GM21367 (cell line): Measurements from ENCODE around the gene RHOF.

Experiments
- ATAC-seq: cut with Tn5 transposase; IDR thresholded peaks from one replicate; pipeline ENCODE4 v1.9.1; 2021; ENCODE audit not compliant: unreplicated experiment

RHOF gene

GRCh38 chr12:121805171-121806008, 11.9 kb upstream of the RHOF start:
- no peak for ATAC-seq

DNA sequence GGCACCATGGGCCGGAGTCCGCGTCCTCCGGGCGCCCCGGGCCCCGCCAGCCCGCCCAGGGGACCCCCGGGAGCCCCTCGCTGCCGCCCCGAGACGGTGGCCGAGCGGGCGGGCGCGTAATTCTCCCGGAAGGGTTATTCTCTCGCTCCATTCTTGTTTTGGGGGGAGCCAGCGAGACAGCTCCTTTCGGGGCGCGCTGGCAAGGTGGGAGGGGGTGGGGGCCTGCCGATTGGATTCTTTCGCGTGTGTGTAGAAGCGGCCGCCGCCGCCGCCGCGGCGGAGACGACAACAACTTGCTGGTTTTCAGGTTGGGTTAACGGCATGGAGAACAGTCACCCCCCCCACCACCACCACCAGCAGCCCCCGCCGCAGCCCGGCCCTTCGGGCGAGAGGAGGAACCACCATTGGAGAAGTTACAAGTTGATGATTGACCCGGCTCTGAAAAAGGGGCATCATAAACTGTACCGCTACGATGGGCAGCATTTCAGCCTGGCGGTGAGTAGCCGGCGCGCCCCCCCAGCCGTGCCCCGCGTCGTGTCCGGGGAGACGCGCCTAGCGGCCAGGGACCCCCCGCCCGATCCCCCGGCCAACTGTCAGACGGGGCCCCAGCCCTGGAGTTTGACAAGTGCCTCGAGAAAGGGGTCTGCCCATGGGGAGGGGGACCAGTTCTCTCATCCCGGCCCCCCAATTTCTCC, 11.1 kb upstream of the RHOF start:
- ATAC-seq, result no peak

- no peak for ATAC-seq
Observed at GRCh38 chr12:121803861-121804416, 10.5 kb upstream of the RHOF start, which contains the start of gene SETD1B. Gene SETD1B (plus strand): TSS chr12:121804009. CDS start chr12:121804738, 729 bp downstream.

DNA sequence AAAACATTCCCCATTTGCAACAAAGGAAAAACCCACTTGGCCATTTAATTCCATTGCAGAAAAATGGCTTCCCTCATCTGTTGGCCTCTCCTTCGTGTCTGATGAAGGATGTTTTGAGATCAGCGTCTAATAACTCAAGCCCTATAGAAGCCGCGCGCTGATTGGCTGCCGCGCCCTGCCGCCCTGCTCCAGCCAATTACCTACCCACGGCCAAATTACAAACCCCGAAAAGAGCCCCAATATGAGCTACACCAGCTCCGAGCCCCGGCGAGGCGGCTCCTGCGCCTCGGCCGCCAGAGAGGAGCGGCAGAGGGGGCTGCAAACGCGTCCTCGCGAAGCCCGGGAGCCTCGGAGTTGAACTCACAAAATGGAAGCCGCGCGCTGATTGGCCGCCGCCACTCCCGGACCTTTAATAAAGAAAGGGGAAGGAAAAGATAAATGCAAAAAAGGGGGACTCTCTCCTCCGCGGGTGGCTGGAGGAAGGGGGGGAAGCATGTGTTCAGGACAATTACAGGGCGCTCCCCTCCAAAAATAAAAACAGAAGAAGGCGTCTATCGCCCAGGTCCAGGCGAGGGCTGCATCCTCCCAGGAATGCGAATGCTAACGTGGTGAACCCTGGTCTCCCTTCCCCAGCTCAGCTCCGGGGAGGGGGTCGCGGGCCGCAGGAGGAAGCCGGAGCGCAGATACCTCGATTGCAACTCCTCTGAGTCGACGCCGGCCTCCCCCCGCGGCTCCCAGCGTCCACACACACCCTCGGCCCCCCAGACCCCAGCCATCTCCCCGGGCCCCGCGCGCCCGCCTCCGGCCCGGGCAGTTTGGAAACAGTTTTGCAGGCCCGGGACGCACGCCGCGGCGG, 9.6 kb upstream of the RHOF start:
- peak; percentile 33 for ATAC-seq

DNA sequence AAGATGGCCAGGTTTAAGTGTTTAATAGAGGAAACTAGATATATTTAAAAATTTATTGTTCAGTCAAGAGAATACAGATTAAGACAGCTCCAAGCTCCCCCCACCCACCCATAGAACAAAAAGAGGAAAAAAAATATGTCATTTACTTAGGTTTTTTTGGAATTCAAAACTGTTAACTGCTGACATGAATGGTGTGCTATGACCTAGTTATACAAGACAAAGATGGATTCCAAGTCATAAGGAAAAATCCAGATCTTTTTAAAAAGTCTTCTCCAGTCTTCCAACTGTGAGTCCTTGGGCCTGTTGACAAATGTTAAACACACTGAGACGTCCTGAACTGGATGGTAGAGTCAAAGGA, 9.0 kb upstream of the RHOF start:
- no peak for ATAC-seq

DNA sequence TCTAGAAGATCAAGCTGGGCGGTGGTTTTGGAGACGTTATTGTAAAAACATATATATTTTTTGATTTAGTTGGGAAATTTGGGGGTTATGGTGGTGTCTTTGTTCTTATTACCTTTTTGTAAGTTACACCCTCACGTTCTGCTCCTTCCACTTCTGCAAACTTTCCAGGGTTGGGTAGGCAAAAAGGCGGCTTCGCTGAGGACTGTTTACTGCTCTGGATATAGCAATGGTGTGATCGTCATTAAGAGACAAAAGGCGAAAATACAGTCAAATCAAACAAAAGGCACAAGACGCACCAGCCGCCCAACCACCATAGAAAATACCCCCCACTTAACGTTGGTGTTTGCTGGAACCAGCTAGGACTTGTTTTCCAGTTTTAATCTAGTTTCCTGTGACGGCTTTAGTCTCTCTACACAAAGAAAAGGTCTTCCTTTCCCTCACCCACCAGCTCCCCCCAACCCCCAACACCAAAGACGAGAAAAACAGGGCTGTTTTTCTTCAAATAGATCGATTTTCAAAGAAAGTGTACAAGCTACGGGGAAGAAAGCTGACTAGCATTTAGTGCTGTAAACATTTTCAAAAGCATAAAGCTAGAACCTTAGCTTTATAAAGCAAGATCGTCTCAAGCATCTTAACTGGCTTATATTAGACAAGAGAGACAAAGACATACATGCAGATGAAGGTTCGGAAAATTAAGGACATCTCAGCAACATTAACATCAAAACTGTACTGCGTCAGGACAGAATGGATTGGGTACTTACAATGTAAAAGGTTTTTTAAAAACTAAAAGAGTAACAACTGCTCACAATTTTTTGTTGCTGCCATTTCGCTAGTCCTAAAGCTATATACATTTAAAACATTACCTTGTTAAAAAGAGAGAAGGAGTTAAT, 8.4 kb upstream of the RHOF start:
- ATAC-seq, result no peak

GRCh38 chr12:121800694-121801594, 7.5 kb upstream of the RHOF start:
- no peak for ATAC-seq

DNA sequence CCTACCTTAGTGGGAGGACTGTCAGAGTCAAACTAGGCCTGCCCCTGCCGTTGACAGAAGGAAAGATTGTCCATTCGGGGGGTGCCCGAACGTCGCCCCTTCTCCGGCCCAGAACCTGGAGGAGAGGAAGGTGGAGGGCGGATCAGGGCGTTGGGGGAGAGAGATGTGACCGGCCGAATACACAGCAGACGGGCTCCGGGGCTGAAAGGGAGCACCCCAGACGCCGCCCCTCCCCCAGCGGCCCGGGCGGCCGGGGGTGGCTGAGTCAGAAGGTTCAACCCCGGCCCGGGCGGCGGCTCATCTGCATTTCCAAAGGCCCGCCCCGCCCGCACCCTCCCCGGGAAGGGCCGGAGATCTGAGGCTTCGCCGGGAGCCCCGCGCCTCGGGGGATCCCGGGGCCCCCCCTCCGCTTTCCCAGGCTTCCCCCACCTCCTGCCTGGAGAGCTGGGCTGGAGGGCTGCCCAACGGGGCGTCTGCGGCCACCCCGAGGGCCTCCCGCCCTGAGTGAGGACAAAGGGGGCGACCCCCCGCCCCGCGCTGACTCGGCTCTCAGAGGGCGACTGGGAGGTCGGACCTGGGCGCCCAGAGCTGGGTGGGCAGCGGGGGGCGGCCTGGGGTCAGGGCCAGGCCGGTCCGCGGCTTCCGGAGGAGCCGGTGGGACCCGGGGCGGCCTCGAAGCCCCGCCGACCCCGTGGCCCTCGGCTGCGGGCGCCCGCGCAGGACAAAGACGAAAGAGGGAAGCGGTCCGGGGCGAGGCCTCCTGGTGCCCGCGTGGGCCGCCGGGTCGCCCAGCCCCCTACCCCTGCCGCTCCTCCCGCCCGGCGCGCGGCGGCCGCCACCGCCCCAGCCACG, 6.6 kb upstream of the RHOF start:
- no peak for ATAC-seq

DNA sequence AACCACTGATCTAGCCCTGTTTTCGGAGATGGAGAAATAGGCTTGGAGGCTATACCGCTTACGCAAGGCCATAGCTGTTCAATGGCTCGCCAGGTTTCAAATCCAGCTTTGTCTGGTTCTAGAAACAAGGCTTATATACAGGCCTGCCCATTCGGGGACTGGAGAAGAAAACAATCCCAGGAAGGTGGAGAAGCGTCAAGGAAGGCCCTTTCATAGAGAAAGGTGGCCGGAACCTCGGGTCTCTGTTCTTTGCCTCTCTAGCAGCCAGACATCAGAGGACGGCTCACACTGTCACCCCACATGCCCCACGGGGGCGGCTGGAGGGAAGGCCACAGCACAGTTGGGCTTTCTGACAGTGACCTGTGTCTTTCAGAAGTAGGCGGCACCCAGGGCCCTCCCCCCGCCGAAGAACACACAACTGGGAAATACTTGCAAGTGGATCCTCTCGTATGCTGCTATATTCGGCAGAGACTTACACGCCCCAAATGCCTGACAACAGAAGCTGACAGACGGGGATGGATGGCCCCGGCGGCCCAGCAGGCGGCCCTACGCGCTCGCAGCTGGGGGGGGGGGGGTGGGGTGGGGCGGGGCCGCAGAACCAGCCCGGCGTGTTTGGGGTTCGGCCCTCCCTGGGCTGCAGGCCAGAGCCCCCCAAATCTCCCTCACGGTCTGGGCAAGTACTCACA, 5.8 kb upstream of the RHOF start:
- ATAC-seq, result no peak

- ATAC-seq, result no peak
Observed at GRCh38 chr12:121798787-121799155, 5.3 kb upstream of the RHOF start.

DNA sequence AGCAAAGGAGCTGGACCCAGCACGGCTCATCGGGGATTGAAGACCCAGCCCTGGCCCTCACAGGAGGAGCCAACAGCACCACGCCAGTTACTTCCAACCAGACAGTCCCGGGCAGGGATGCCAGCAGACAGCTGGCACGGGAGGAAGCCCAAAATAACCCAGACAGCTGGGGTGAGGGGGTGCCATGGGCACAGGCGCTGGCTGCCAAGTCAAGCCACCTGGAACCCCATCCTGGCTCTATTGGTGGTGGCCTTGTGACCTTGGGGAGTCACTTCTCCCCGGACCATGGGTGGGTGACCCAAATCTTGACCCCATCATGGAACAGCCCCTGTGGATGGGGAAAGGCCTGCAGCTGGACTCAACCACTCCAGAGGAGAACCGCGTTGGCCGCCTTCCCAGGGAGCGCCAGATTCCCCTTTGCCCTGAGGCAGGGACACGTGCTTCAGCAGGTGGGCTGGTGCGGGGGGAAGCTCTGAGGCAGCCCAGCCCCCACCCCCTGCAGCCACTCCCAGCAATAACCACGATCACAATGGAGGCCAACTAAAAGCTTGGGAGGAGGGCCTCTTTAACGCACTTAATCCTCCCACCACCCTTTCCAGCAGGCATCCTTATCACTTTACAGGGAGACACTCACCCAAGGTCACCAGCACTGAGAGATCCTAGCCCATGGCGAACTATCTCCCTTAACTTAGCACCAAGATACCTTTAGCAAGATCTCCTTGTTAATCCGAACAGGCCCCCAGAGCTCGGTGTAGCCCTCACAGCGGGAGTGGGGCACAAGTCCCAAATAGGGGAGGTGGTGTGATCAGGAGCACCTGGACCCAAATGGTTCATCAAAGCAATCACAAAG, 4.7 kb upstream of the RHOF start:
- ATAC-seq, result no peak

- no peak for ATAC-seq
Observed at GRCh38 chr12:121796855-121797751, 3.6 kb upstream of the RHOF start.

DNA sequence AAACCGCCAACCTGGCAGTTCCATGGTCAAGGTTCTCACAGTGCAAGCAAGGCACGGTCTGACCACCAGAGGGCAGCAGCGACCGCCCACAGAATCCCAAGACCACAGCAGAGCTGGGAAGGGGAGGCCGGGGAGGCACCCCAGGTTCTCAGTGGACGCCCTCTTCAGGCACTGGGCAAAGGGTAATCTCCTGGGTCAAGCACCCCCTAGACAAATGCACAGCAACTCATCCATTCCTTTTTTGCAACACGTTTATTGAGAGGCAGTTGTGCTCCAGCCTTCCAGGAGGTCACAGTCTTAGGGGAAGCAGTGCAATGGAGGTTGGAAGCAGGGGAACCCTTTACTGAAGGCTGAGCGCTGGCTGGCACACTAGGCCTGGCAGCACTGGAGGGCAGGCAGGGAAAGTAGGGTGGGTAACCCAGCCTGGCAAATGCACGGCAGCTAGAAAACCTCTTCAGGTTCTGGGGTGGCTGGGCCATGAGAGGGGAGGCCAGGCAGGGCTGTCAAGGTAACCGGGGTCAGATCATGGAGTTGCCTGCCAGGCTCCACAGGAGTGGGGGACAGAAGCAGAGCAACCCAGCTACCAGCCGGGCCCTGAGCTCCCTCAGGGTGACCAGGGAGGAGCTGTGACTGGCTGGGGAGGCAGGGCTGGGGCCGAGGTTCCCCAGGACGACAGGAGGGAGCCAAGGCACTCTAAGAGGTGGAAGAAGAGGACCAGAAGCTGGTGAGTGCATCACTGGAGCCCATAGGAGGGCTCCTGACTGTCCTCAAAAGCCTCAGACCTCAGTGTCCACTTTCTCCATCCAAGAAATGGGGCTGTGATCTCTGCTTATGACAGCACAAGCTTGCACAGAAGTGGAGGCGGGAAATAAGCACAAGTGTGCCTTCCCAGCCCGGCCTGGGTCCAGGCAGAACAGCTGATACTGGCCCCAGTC, 1.8 kb upstream of the RHOF start:
- ATAC-seq, result no peak

DNA sequence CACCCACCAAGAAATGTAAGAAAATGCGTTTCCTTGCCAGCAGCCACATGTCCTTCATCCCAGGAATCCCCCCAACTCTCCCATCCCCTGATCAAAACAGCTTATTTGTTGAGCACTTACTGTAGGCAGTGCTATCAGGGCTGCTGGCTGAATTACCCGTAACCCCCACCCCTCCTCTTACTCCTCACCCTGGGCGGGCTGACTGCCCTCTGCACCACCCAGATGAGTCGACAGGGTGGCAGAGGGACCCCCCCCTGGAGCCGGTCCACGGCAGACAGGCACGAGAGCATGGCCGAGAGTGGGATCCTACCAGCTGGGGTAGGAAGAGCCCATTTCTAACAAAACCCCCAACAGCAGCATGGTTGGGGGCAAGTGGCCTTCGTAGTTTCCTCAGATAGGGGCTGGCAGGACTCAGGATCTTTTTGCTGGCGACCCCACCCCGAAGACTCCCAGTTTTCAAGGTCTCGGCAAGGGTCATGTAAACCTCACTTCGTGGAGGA, 1.1 kb upstream of the RHOF start:
- ATAC-seq, result no peak
